Stomach (tissue), 9 donors: ENCODE measurements around the gene ATG5. TPM values are rescaled to one million over a fixed set of nuclear protein-coding genes. Genes with fewer than 3 reads are reported as not detected.
"Not testable (repeated sequence)": the region's sequence is repeated elsewhere in the genome, so short reads cannot be mapped to it uniquely, and the experiment has no call there.

ENCODE experiments used
- DNase-seq, 2 donors: peaks; one replicate each; pipeline versions ENCODE4 v3.0.0 to v3.0.0-alpha.2; 2013 to 2019
- H3K27ac ChIP-seq, 5 donors: fragments of 200-600 bp in 4 of 5; sonication (generic) in 4 of 5; one replicate each; pipeline ENCODE4 v1.5.1; 2013 to 2019; ENCODE audit warnings: mild to moderate bottlenecking in 1 of 5, moderate library complexity in 1 of 5
- H3K27me3 ChIP-seq, 3 donors: fragments of 200-600 bp; sonication (generic); one replicate each; pipeline ENCODE4 v1.5.1; 2017 to 2019; ENCODE audit warnings: mixed run types in 1 of 3
- H3K36me3 ChIP-seq, 4 donors: fragments of 200-600 bp; sonication (generic); 1 replicate in 3 of 4; 2 replicates in 1 of 4; pipeline ENCODE4 v1.5.1; 2016 to 2019
- H3K4me1 ChIP-seq, 4 donors: fragments of 200-600 bp; sonication (generic); one replicate each; pipeline ENCODE4 v1.5.1; 2016 to 2019
- H3K4me3 ChIP-seq, 4 donors: fragments of 200-600 bp; sonication (generic) in 3 of 4; one replicate each; pipeline ENCODE4 v1.5.1; 2016 to 2019; ENCODE audit warnings: mild to moderate bottlenecking in 1 of 4
- H3K9me3 ChIP-seq, 4 donors: fragments of 200-600 bp; sonication (generic); one replicate each; pipeline ENCODE4 v1.5.1; 2016 to 2019
- EP300 ChIP-seq: sonication (generic); formaldehyde crosslinking; IDR thresholded peaks from one replicate; pipeline ENCODE4 v1.6.1; 2017; ENCODE audit warnings: antibody characterized with exemption
- POLR2A ChIP-seq, 4 donors: fragments of 450-650 bp; IDR thresholded peaks; one replicate each; pipeline ENCODE4 v1.6.1; 2016; ENCODE audit warnings: antibody characterized with exemption in 4 of 4, control low read depth in 2 of 4, mild to moderate bottlenecking in 1 of 4, moderate library complexity in 1 of 4
- POLR2AphosphoS5 ChIP-seq, 3 donors: sonication (generic); formaldehyde crosslinking; IDR thresholded peaks; one replicate each; pipeline ENCODE4 v1.6.1; 2016; ENCODE audit warnings: antibody characterized with exemption in 3 of 3
- WGBS, 5 donors: extraction: QIAGEN DNeasy Blood & Tissue Kit in 3 of 5; methylation state at CpG; one replicate each; pipeline versions ENCODE4 v1.1.5 to v1.1.7; 2013 to 2018; 5-methylcytosine and 5-hydroxymethylcytosine counted together
- intact Hi-C: fragments of 100-400 bp; cut with DNase I; formaldehyde crosslinking; loops from one replicate; pipeline ENCODE4 v1.15.1; 2023; ENCODE audit warnings: low total_unique reads
- polyA plus RNA-seq, 3 donors: library from polyadenylated mRNA; stranded (reverse); fragments of 200-250 nt; gene quantifications; one replicate each; pipeline ENCODE4 v1.2.3, GENCODE V29; 2013
- total RNA-seq, 5 donors: library from RNA; depleted of rRNA; stranded (reverse); fragments of >200 nt; gene quantifications; one replicate each; pipeline versions ENCODE4 v1.1.0 to v1.2.3, GENCODE V29; 2014 to 2016
- TF ChIP-seq, protein P1 (sequence below), 7 experiments: fragments of 450-650 bp in 4 of 7; fragments of 200-600 bp in 3 of 7; sonication (generic) in 3 of 7; IDR thresholded peaks; one replicate each; pipeline ENCODE4 v1.5.1; 2016 to 2019; ENCODE audit warnings: antibody characterized with exemption in 7 of 7, control low read depth in 2 of 7, mild to moderate bottlenecking in 1 of 7
- donor health status: healthy with polysubstance abuse.
- donor health status: Bipolar disorder and iron deficiency.
- donor health status: healthy.

Gene ATG5
- total and polyA plus RNA-seq, 8 donors, result 12.8 to 89.4 (median 25.5) TPM

- H3K4me1 ChIP-seq, result no peaks in the 10 kb centered on the region
- WGBS, 5 donors, result 69 to 92% (median 84%) methylated on average over 3 of the region's 3 CpGs
- TF ChIP-seq EP300, result no peak
- no peak for TF ChIP-seq POLR2AphosphoS5 (IDR thresholded peaks at IDR 0.05)
- TF ChIP-seq POLR2A (IDR thresholded peaks at IDR 0.05), result no peak
- TF ChIP-seq, protein P1, sequence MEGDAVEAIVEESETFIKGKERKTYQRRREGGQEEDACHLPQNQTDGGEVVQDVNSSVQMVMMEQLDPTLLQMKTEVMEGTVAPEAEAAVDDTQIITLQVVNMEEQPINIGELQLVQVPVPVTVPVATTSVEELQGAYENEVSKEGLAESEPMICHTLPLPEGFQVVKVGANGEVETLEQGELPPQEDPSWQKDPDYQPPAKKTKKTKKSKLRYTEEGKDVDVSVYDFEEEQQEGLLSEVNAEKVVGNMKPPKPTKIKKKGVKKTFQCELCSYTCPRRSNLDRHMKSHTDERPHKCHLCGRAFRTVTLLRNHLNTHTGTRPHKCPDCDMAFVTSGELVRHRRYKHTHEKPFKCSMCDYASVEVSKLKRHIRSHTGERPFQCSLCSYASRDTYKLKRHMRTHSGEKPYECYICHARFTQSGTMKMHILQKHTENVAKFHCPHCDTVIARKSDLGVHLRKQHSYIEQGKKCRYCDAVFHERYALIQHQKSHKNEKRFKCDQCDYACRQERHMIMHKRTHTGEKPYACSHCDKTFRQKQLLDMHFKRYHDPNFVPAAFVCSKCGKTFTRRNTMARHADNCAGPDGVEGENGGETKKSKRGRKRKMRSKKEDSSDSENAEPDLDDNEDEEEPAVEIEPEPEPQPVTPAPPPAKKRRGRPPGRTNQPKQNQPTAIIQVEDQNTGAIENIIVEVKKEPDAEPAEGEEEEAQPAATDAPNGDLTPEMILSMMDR (IDR thresholded peaks at IDR 0.05), result no peak
- no peaks in the 10 kb centered on the region for H3K9me3 ChIP-seq
- no peaks in the 10 kb centered on the region for H3K36me3 ChIP-seq
- H3K27me3 ChIP-seq, result no peaks in the 10 kb centered on the region
- intact Hi-C loops, result no loop called here
- H3K27ac ChIP-seq, result no peak overlapping the region
- H3K4me3 ChIP-seq, result no peak overlapping the region
- no peak for DNase-seq
Measured at GRCh38 chr6:106156413-106156812, 169.1 kb downstream of the ATG5 start.

GRCh38 chr6:106155219-106155830, 170.2 kb downstream of the ATG5 start:
- DNase-seq, result no peak
- intact Hi-C loops, result no loop called here
- no peak overlapping the region for H3K4me3 ChIP-seq
- H3K4me1 ChIP-seq, result no peaks in the 10 kb centered on the region
- H3K36me3 ChIP-seq, result no peaks in the 10 kb centered on the region
- no peaks in the 10 kb centered on the region for H3K9me3 ChIP-seq
- WGBS, 5 donors, result 82 to 88% (median 83%) methylated on average over 12 of the region's 12 CpGs
- H3K27me3 ChIP-seq, result no peaks in the 10 kb centered on the region
- TF ChIP-seq EP300 (no peak), POLR2A (IDR thresholded peaks at IDR 0.05) (no peak), POLR2AphosphoS5 (IDR thresholded peaks at IDR 0.05) (no peak)
- TF ChIP-seq, protein P1 (IDR thresholded peaks at IDR 0.05), result no peak
- no peak overlapping the region for H3K27ac ChIP-seq

GRCh38 chr6:106154326-106154725, 171.2 kb downstream of the ATG5 start:
- Histone ChIP-seq H3K36me3 (no peaks in the 10 kb centered on the region), H3K4me3 (no peak overlapping the region), H3K27me3 (no peaks in the 10 kb centered on the region), H3K4me1 (no peaks in the 10 kb centered on the region), H3K27ac (no peak overlapping the region), H3K9me3 (no peaks in the 10 kb centered on the region)
- TF ChIP-seq, protein P1 (IDR thresholded peaks at IDR 0.05), result no peak
- no peak for TF ChIP-seq POLR2A (IDR thresholded peaks at IDR 0.05)
- no peak for TF ChIP-seq POLR2AphosphoS5 (IDR thresholded peaks at IDR 0.05)
- no peak for TF ChIP-seq EP300
- DNase-seq, result no peak
- intact Hi-C loops, result no loop called here
- WGBS, 5 donors, result 92 to 98% (median 97%) methylated on average over 8 of the region's 8 CpGs

DNA sequence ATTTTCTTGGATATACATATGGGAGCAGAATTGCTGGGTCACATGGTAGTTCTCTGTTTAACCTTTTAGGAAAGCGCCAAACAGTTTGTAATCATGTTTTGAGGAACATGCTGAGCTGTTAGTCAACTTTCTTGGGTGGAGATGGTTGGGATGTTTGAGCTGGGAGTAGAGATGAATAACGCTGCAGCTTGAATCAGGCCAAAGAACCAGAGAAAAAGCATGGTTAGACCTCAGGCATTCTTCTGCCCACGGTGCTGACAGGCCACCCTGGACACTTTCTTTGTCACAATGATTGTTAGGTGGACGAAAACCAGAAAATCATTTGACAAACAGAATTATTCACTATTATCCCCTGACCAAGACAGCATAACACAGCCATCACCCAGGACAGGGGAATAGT, 172.6 kb downstream of the ATG5 start:
- H3K9me3 ChIP-seq, result no peaks in the 10 kb centered on the region

GRCh38 chr6:106152476-106152875, 173.1 kb downstream of the ATG5 start:
- H3K9me3 ChIP-seq, H3K27ac ChIP-seq, H3K36me3 ChIP-seq, DNase-seq, H3K4me1 ChIP-seq, H3K4me3 ChIP-seq, intact Hi-C loops, H3K27me3 ChIP-seq: not testable (repeated sequence)
- WGBS, 5 donors, result 79 to 83% (median 81%) methylated on average over 3 of the region's 3 CpGs

More for the DNA sequence above, 172.6 kb downstream of the ATG5 start:
- Histone ChIP-seq H3K27ac (no peak overlapping the region), H3K27me3 (no peaks in the 10 kb centered on the region), H3K4me1 (no peaks in the 10 kb centered on the region), H3K36me3 (no peaks in the 10 kb centered on the region), H3K4me3 (no peak overlapping the region)
- WGBS, 5 donors, result 84 to 92% (median 89%) methylated on average over 4 of the region's 4 CpGs
- no peak for DNase-seq
- no peak for TF ChIP-seq POLR2AphosphoS5 (IDR thresholded peaks at IDR 0.05)
- no peak for TF ChIP-seq EP300
- TF ChIP-seq, protein P1 (IDR thresholded peaks at IDR 0.05), result no peak
- no peak for TF ChIP-seq POLR2A (IDR thresholded peaks at IDR 0.05)
- intact Hi-C loops, result no loop called here
